EH (cell line): ENCODE data around the gene RTN4R.

Experiments used
- DNase-seq: peaks from one replicate; pipeline ENCODE4 v3.0.0-alpha.2; 2015; ENCODE audit warnings: low read depth

Gene RTN4R

DNA sequence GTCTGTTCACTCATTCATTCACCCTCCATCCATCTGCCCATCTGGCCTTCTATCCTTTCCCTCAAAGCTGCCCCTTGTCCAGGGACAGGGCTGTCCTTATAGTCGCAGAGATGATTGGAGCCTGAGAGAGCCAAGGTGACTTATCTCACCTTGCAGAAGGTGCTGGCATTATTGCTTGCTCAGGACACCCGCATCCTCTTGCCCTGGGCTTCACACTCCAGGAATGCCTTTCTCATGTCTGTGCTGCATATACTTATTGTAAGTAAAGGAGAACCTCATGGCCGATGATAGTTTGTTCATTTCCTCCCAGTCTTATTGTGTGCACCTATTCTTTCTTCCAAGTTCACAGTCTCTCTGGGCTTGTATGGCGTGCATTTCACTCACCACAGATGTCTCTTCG lies 68.2 kb downstream of the RTN4R start:
- no peak for DNase-seq

DNA sequence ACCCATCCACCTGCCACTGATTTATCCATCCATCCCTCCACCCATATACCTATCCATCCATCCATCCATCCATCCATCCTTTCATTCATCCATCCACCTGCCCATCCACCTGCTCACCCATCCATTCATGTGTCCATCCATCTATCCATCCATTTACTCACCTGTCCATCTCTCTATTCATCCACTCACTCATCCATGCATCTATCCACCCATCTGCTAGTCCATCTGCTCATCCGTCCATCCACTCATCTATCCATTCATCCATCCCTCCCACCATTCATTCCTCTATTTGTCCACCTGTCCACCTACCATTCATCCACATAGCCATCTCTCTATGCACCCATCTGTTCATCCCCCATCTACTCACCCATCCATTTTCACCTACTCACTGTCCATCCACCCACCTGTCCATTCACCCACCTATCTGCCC lies 68.7 kb downstream of the RTN4R start:
- no peak for DNase-seq

DNA sequence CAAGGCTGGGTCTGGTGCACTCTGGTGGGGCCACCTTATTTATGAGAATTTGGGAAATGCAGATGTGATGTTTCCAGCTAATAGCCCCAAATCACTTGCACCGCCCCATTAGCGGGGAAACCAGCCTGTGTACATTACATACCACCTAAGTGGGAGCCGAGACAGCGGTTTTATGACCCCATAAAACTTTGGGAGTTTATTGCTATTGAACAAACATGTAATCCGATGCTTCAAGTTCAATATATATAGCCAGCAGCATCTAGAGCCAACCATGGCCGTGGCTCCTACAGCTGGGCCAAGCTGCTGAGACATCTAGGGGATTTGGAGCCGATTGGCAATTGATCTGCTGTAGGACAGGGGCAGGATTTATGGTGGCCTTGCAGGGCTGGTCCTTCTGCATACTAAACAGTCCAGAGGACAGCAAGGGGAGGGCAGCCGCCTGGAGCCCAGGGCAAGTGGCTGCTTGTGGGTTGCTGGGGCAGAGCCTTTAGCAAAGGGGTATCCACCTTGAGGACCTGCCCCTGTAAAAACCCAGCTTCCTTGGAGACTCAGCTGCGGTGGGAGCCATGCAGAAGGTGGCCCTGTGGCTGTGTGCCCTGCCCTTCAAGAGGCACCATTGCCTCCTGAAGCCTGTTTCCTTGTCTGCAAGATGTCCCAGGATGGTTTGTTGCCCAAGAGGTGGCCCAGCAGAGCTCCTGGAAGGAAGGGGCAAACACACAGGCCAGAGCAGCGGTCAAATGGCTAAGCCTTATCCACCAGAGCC lies 69.4 kb downstream of the RTN4R start:
- DNase-seq: no peak

DNA sequence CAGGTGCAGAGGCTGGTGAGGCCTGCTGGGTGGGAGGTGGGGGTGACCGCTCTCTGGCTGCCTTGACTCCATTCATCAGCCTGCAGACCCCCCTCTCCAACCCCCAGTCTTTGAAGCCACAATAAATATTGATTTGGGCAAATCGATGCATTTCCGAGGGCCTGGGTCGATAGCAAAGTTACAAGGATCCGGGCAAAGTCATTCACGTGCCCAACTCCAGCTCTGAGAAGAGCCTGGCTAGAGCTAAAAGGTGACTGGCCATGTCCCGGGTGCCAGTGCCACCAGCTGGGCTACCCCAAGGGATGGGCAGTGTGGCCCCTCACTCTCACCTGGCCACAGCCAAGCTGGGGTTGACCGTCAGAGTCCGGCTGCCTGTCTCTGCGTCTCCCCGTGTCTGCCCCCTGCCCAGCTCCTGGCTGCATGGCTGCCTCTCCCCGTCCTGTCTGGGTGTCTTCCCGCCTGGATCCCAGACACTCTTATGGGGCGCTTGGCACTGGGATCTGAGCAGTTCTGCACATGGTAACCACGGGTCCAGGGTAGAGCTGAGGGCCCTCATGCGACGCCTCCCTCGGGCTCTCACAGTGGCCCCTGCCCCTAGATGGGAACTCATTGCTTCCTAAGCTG lies 70.6 kb downstream of the RTN4R start:
- no peak for DNase-seq

- DNase-seq: no peak
Measured at GRCh38 chr22:20196094-20196842, 71.8 kb downstream of the RTN4R start.

- DNase-seq: no peak
Measured at GRCh38 chr22:20194681-20195593, 73.2 kb downstream of the RTN4R start.

GRCh38 chr22:20193761-20194494 lies 74.2 kb downstream of the RTN4R start:
- no peak for DNase-seq

GRCh38 chr22:20192972-20193760 lies 75.0 kb downstream of the RTN4R start:
- no peak for DNase-seq

DNA sequence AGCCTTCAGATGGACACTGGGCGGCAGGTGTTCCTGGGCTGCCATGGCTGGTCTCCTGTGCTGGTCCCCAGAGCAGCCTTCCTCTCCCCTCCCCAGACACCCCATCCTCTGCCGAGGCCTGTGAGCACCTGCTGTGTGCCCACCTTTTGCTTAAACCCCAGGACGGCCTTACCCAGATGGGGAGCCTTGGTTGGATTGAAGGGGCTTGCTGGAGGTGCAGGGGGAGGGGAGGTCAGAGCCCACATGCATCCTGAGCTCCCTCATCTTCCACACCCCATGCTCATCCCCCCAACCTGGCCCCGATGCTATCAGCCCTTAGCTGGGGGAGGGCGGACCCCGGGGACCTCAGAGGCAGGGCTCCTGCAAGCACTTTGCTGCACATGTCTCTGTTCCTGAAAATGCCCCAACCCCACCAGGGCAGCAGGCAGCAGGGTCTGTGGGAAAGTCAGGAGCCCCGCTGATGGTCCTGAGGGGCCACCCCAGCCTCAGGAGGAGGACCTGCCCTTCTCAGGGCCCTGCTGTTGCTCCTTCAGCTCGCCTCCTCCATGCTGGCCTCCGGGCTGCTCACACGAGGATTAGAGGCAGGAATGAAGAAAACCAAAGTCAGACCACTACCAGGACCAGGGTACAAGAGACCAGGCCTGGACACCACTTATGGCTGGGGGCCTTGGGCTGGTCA lies 75.7 kb downstream of the RTN4R start:
- DNase-seq: no peak

DNA sequence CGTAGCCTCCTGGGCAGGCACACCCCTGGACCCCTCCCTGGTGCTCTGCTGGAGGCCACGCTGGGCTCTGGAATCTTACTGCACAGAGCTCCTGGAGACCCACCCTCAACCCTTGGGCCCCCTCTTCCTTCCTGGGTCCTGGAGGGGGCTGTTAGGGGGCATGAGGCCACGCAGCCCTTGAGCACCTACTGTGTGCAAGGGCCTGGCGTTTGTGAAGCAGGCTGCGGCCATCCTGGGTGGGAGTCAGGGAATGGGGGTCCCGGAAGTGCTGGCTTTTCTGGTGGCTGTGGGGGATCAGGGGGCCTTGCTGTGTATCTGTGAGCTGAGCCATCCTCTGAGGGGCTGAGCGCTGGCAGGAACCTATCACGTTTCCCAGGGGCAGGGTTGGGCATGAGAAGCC lies 76.3 kb downstream of the RTN4R start:
- DNase-seq: no peak
